Lower lobe of right lung (tissue), 2 donors: ENCODE data around the gene CX3CL1. TPM values are rescaled to one million over a fixed set of nuclear protein-coding genes. Genes with fewer than 3 reads are reported as not detected.
"Not testable (repeated sequence)": the region's sequence is repeated elsewhere in the genome, so short reads cannot be mapped to it uniquely, and the experiment has no call there.

ENCODE experiments used
- ATAC-seq, 2 donors: fragments of 200-7000 bp; cut with Tn5 transposase; one replicate each; pipeline ENCODE4 v1.9.1; 2020 to 2022; ENCODE audit warnings: mild to moderate bottlenecking in 2 of 2, moderate library complexity in 2 of 2
- DNase-seq: peaks from one replicate; pipeline ENCODE4 v3.0.0-alpha.2; 2020
- H3K27ac ChIP-seq: fragments of 200-600 bp; one replicate; pipeline ENCODE4 v1.8.0; 2022
- H3K27me3 ChIP-seq: fragments of 200-600 bp; one replicate; pipeline ENCODE4 v1.8.0; 2022; ENCODE audit warnings: low read depth
- H3K36me3 ChIP-seq: fragments of 200-600 bp; one replicate; pipeline ENCODE4 v1.8.0; 2022; ENCODE audit warnings: mild to moderate bottlenecking
- H3K4me1 ChIP-seq: fragments of 200-600 bp; one replicate; pipeline ENCODE4 v1.8.0; 2022
- H3K4me3 ChIP-seq: fragments of 200-600 bp; one replicate; pipeline ENCODE4 v1.8.0; 2022; ENCODE audit warnings: mild to moderate bottlenecking
- H3K9me3 ChIP-seq: fragments of 200-600 bp; one replicate; pipeline ENCODE4 v1.8.0; 2022
- CTCF ChIP-seq: fragments of 200-600 bp; IDR thresholded peaks from one replicate; pipeline ENCODE4 v1.8.0; 2022; ENCODE audit warnings: antibody characterized with exemption, mild to moderate bottlenecking
- intact Hi-C: fragments of 100-400 bp; cut with DNase I; formaldehyde crosslinking; loops from one replicate; pipeline ENCODE4 v1.11.0; 2022
- total RNA-seq: library from RNA; stranded (reverse); fragmentation: NEBNext Ultra II Directional; extraction: Animal tissue kit (Norgen Biotek cat#: 25700); gene quantifications from one replicate; pipeline ENCODE4 v1.2.1, GENCODE V29; 2021
- donor health status: DM: no; HTN: yes; CAD: no; lungs with severe emphysema.

CX3CL1 gene
- total RNA-seq, 1 donor from 2014 or later = 33.6 TPM

GRCh38 chr16:57394444-57394843 lies 22.2 kb downstream of the CX3CL1 start:
- intact Hi-C loops = no loop called here
- Histone ChIP-seq H3K4me3 (no peak overlapping the region), H3K27me3 (no peaks in the 10 kb centered on the region), H3K27ac (no peak overlapping the region), H3K4me1 (no peaks in the 10 kb centered on the region), H3K9me3 (no peaks in the 10 kb centered on the region), H3K36me3 (no peaks in the 10 kb centered on the region)
- TF ChIP-seq CTCF = no peak
- DNase-seq (no peak), ATAC-seq (no peak)

GRCh38 chr16:57395026-57395425 lies 22.7 kb downstream of the CX3CL1 start:
- Histone ChIP-seq H3K9me3 (no peaks in the 10 kb centered on the region), H3K4me3 (no peak overlapping the region), H3K4me1 (no peaks in the 10 kb centered on the region), H3K27me3 (no peaks in the 10 kb centered on the region), H3K36me3 (no peaks in the 10 kb centered on the region), H3K27ac (no peak overlapping the region)
- no peak for ATAC-seq
- DNase-seq = no peak
- TF ChIP-seq CTCF = no peak
- intact Hi-C loops = no loop called here

GRCh38 chr16:57396786-57397185 lies 24.5 kb downstream of the CX3CL1 start:
- DNase-seq = no peak
- intact Hi-C loops = no loop called here
- Histone ChIP-seq H3K27ac (no peak overlapping the region), H3K27me3 (no peaks in the 10 kb centered on the region), H3K36me3 (no peaks in the 10 kb centered on the region), H3K4me3 (no peak overlapping the region), H3K9me3 (no peaks in the 10 kb centered on the region), H3K4me1 (no peaks in the 10 kb centered on the region)
- no peak for TF ChIP-seq CTCF
- no peak for ATAC-seq

- intact Hi-C loops, H3K36me3 ChIP-seq, H3K27me3 ChIP-seq, ATAC-seq, DNase-seq, H3K4me1 ChIP-seq, H3K4me3 ChIP-seq, H3K27ac ChIP-seq, H3K9me3 ChIP-seq: not testable (repeated sequence)
Measured at GRCh38 chr16:57397493-57397892, 25.2 kb downstream of the CX3CL1 start.

- Histone ChIP-seq H3K4me3 (no peak overlapping the region), H3K9me3 (no peaks in the 10 kb centered on the region), H3K4me1 (no peaks in the 10 kb centered on the region), H3K27me3 (no peaks in the 10 kb centered on the region), H3K27ac (no peak overlapping the region), H3K36me3 (no peaks in the 10 kb centered on the region)
- intact Hi-C loops = no loop called here
- TF ChIP-seq CTCF = no peak
- no peak for ATAC-seq
- no peak for DNase-seq
Measured at GRCh38 chr16:57401943-57402640, 29.8 kb downstream of the CX3CL1 start.

GRCh38 chr16:57403965-57404817 lies 31.9 kb downstream of the CX3CL1 start, which contains the start of gene CCL17:
CCL17 (plus strand) TSS chr16:57404767; CDS start chr16:57413933, 9,166 bp downstream.
- Histone ChIP-seq H3K9me3 (no peaks in the 10 kb centered on the region), H3K36me3 (no peaks in the 10 kb centered on the region), H3K4me3 (no peak within 1 kb of the TSS), H3K27ac (no peak within 1 kb of the TSS), H3K27me3 (no peaks in the 10 kb centered on the region), H3K4me1 (peaks cover 10% of the 10 kb centered on the region)
- ATAC-seq (no peak), DNase-seq (no peak)
- no peak for TF ChIP-seq CTCF
- intact Hi-C loops = no loop called here
